Right lobe of liver (tissue), 6 donors: ENCODE data around the gene GALNT12. TPM values are rescaled to one million over a fixed set of nuclear protein-coding genes. Genes with fewer than 3 reads are reported as not detected.

Source experiments
- ATAC-seq, 4 donors: fragments of 200-7000 bp; cut with Tn5 transposase; one replicate each; pipeline ENCODE4 v1.9.1; 2020; ENCODE audit warnings: mild to moderate bottlenecking in 4 of 4, moderate library complexity in 4 of 4
- DNase-seq, 3 donors: peaks; one replicate each; pipeline ENCODE4 v3.0.0-alpha.2; 2020
- H3K27ac ChIP-seq, 3 donors: fragments of 200-600 bp; one replicate each; pipeline ENCODE4 v1.8.0; 2022
- H3K27me3 ChIP-seq, 2 donors: fragments of 200-600 bp; one replicate each; pipeline ENCODE4 v1.8.0; 2022
- H3K36me3 ChIP-seq, 4 donors: fragments of 200-600 bp; sonication (generic) in 1 of 4; one replicate each; pipeline versions ENCODE4 v1.5.1 to v1.8.0; 2017 to 2022; ENCODE audit warnings: control low read depth in 1 of 4
- H3K4me1 ChIP-seq, 4 donors: fragments of 200-600 bp; sonication (generic) in 1 of 4; one replicate each; pipeline versions ENCODE4 v1.5.1 to v1.8.0; 2017 to 2022; ENCODE audit warnings: control low read depth in 1 of 4
- H3K4me3 ChIP-seq, 3 donors: fragments of 200-600 bp; one replicate each; pipeline ENCODE4 v1.8.0; 2022
- H3K9me3 ChIP-seq, 4 donors: fragments of 200-600 bp; sonication (generic) in 1 of 4; one replicate each; pipeline versions ENCODE4 v1.5.1 to v1.8.0; 2017 to 2022; ENCODE audit warnings: control low read depth in 1 of 4
- CTCF ChIP-seq, 4 donors: fragments of 200-600 bp in 3 of 4; fragments of 450-650 bp in 1 of 4; IDR thresholded peaks; one replicate each; pipeline versions ENCODE4 v1.5.1 to v1.8.0; 2016 to 2022; ENCODE audit warnings: antibody characterized with exemption in 4 of 4, mild to moderate bottlenecking in 2 of 4
- POLR2A ChIP-seq: fragments of 450-650 bp; IDR thresholded peaks from one replicate; pipeline ENCODE4 v1.6.1; 2017; ENCODE audit warnings: antibody characterized with exemption, mild to moderate bottlenecking
- WGBS: methylation state at CpG from one replicate; pipeline ENCODE4 v1.1.6; 2018; ENCODE audit warnings: low coverage, low lambda C conversion rate; ENCODE audit not compliant: insufficient coverage; ENCODE audit errors: missing lambda C conversion rate; 5-methylcytosine and 5-hydroxymethylcytosine counted together
- intact Hi-C, 2 donors: fragments of 100-400 bp; cut with DNase I; formaldehyde crosslinking; loops; one replicate each; pipeline versions ENCODE4 v1.11.2 to v1.14.1; 2022
- total RNA-seq, 6 experiments: library from RNA; depleted of rRNA in 2 of 6; stranded (reverse); fragments of >200 nt in 2 of 6; fragmentation: NEBNext Ultra II Directional in 3 of 6; extraction: Animal tissue kit (Norgen Biotek cat#: 25700) in 3 of 6; gene quantifications; one replicate each; pipeline versions ENCODE4 v1.1.0 to v1.2.4, GENCODE V29; 2016 to 2023
- donor health status: DM: no; HTN: yes; CAD: no.
- donor health status: DM: no; HTN: no; CAD: no.
- donor health status: DM: no; HTN: no; CAD: no.
- donor health status: DM: no; HTN: yes; CAD: no.
- donor health status: DM: no; HTN: yes; CAD: no.

Gene GALNT12
- total RNA-seq, 6 experiments from 2014 or later, result 0.06 to 1.1 (median 0.30) TPM; not detected in 1

GRCh38 chr9:98790842-98791607, 16.4 kb upstream of the GALNT12 start:
- no peaks in the 10 kb centered on the region for H3K4me1 ChIP-seq
- H3K9me3 ChIP-seq, result no peaks in the 10 kb centered on the region
- no peak overlapping the region for H3K27ac ChIP-seq
- H3K4me3 ChIP-seq, result no peak overlapping the region
- TF ChIP-seq POLR2A, result no peak
- TF ChIP-seq CTCF (IDR thresholded peaks at IDR 0.05), result peak; percentile 97 to 99 (median 98)
- 53% methylated on average over 10 of the region's 10 CpGs for WGBS
- no peaks in the 10 kb centered on the region for H3K27me3 ChIP-seq
- intact Hi-C loops, result no loop called here
- no peaks in the 10 kb centered on the region for H3K36me3 ChIP-seq
- ATAC-seq, result peak; percentile 90 to 98 (median 94)
- peak in 2 of 3 donors; percentile 72 to 73 for DNase-seq

DNA sequence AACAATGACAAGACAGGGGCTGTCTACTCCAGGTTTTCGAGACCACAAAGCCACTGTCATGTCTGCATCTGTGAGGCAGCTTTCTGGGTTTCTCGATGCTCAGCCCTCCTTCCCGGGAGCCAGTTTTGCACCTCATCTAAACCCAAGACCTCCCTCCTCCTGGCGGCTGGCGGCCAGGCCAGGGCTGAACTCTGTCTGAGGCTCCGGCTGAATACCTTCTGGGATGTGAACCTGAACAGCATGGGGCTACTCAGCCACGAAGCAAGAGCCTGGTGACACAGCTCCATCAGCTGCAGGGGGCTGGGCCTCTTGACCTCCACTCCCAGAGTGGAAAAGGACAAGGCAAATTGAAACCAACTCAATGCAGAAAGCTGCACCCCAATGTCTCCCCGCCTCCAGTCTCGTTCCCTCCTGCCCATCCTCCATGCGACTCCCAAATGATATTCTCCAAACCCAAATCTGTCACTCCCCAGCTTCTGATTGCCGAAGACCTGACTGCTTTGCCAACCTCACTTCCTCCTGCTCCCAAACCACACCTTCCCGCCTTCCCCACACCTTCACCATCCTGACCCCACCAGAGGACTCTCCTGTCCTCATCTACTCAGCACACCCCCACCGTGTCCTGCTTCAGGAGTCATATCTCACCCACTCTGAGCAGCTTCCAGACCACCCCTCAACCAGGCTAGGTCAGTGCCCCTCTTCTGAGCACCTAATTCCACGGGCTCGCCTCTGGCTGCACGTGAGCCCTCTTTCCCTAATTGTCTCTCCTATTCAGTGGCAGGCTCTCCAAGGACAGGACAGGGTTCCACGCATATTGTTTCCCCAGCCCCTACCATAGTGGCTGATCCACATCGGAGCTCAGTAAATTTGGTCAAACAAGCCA, 15.6 kb upstream of the GALNT12 start:
- WGBS, result 82% methylated on average over 11 of the region's 18 CpGs
- ATAC-seq (no peak), DNase-seq (peak in 1 of 3 donors; percentile 36)
- Histone ChIP-seq H3K4me3 (no peak overlapping the region), H3K4me1 (no peaks in the 10 kb centered on the region), H3K27me3 (no peaks in the 10 kb centered on the region), H3K27ac (no peak overlapping the region), H3K36me3 (no peaks in the 10 kb centered on the region), H3K9me3 (no peaks in the 10 kb centered on the region)
- intact Hi-C loops, result no loop called here
- no peak for TF ChIP-seq CTCF (IDR thresholded peaks at IDR 0.05)
- no peak for TF ChIP-seq POLR2A

DNA sequence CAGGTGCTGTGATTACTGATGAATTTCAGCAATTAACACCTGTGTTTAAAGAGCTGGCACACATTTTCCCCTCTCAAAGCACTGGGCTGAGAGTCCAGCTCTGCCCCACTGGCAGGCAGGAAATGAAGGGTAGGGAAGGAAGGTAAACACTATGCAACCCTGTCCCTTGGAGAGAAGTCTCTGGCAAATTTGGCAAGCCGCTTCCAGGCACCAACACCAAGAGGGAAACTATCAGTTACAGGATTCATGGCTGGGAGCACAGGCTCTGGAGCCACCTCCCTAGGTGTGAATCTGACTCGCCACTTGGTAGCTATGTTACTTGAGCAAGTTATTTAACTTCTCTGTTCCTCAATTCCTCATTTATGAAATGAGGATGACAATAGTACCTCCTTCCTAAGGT, 14.4 kb upstream of the GALNT12 start:
- H3K4me1 ChIP-seq, result no peaks in the 10 kb centered on the region
- H3K36me3 ChIP-seq, result no peaks in the 10 kb centered on the region
- 60% methylated on average over 1 of the region's 2 CpGs for WGBS
- DNase-seq (peak in 1 of 3 donors; percentile 19), ATAC-seq (peak in 1 of 4 donors; percentile 11)
- H3K9me3 ChIP-seq, result no peaks in the 10 kb centered on the region
- no peak for TF ChIP-seq POLR2A
- TF ChIP-seq CTCF (IDR thresholded peaks at IDR 0.05), result no peak
- intact Hi-C loops, result no loop called here
- no peak overlapping the region for H3K27ac ChIP-seq
- H3K27me3 ChIP-seq, result no peaks in the 10 kb centered on the region
- no peak overlapping the region for H3K4me3 ChIP-seq

- intact Hi-C loops, result no loop called here
- no peaks in the 10 kb centered on the region for H3K27me3 ChIP-seq
- TF ChIP-seq CTCF (IDR thresholded peaks at IDR 0.05) (no peak), POLR2A (no peak)
- H3K27ac ChIP-seq, result no peak overlapping the region
- H3K4me3 ChIP-seq, result no peak overlapping the region
- peak in 1 of 3 donors; percentile 9 for DNase-seq
- WGBS, result 100% methylated on average over 2 of the region's 3 CpGs
- no peaks in the 10 kb centered on the region for H3K36me3 ChIP-seq
- ATAC-seq, result no peak
- no peaks in the 10 kb centered on the region for H3K9me3 ChIP-seq
- no peaks in the 10 kb centered on the region for H3K4me1 ChIP-seq
Measured at GRCh38 chr9:98794802-98795201, 12.7 kb upstream of the GALNT12 start.
